Measurements from ENCODE around the gene ABHD11. TPM values are rescaled to one million over a fixed set of nuclear protein-coding genes. Genes with fewer than 3 reads are reported as not detected.

ABHD11 gene
- total and polyA plus RNA-seq, 9 of the 15 experiments (the other 6 are each of a cell fraction or from before 2014, with no cell fraction given): 7.7 to 44.2 (median 18.9) TPM

DNA sequence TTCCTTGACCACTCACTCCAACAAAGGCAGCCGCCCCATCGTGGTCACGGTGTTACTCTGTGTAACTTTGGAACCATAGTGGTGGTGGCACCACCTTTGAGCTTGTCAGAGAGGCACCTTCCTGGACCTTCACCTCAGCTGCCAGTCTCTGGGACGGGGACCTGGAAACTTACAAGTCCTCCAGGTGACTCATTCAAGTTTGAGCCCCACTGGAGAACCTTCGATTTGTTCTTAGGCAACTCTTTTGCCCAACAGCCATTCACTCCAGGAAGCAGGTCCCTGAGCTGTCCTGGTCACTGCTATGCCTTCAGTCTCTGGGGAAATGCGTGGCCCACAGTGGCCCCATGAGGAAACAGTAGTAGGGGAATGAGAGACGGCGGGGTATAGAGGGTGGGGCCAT is 36.4 kb downstream of the ABHD11 start:
- H3K27me3 ChIP-seq (ENCODE audit: control insufficient read depth in 2 of 2, insufficient read depth in 2 of 2, low read length in 2 of 2): no peaks in the 10 kb centered on the region; a peak in 1 of 5 replicates
- BruUV-seq (replicated peaks): no TSS peak
- in situ Hi-C loops (cut with MboI): no loop called here
- H2AFZ ChIP-seq (ENCODE audit: low read depth, low read length): no peak overlapping the region
- FAIRE-seq (no peak), DNase-seq (ENCODE audit: extremely low read depth in 1 of 4, low spot score in 3 of 4) (no peak), ATAC-seq (no peak)
- POLR2A ChIA-PET: interaction anchor here (0.5 to 2.1 kb wide), 9 partner anchors 9 to 91 kb away, joined by 3 to 7 read pairs (median 4); partner anchors contain the start of gene STX1A
- H3K9ac ChIP-seq (ENCODE audit: insufficient read depth in 1 of 2, low read depth in 2 of 2, low read length in 2 of 2): no peak overlapping the region
- CTCF ChIA-PET (ENCODE audit: low intra/inter-chr PET ratio): interaction anchor here (0.6 to 0.8 kb wide), 2 partner anchors 16 to 35 kb away, joined by 3 to 4 read pairs; partner anchors contain the start of gene VPS37D
- peaks cover 30% of the 10 kb centered on the region for H4K20me1 ChIP-seq (replicated peaks; ENCODE audit: control insufficient read depth, insufficient read depth, low read length)
- H3K9me1 ChIP-seq (ENCODE audit: control insufficient read depth, insufficient read depth, low read length): no peaks in the 10 kb centered on the region
- H3K4me1 ChIP-seq (replicated peaks in 1 of 2; ENCODE audit: control insufficient read depth in 2 of 2, insufficient read depth in 2 of 2, low read length in 2 of 2): peaks cover 20 to 67% of the 10 kb centered on the region in 2 experiments; a peak in 4 of 5 replicates
- H3K4me2 ChIP-seq (ENCODE audit: insufficient read depth, low read length): no peak overlapping the region
- H3K4me3 ChIP-seq: no peak overlapping the region
- intact Hi-C loops (cut with micrococcal nuclease): no loop called here
- peaks cover 48% of the 10 kb centered on the region; the same call in 2 of the 3 replicates for H3K36me3 ChIP-seq (ENCODE audit: control insufficient read depth, insufficient read depth, low read length)
- no peaks in the 10 kb centered on the region for H3K9me3 ChIP-seq (replicated peaks; ENCODE audit: control insufficient read depth, insufficient read depth, low read depth, low read length)
- WGBS (ENCODE audit: insufficient coverage, low coverage, missing lambda C conversion rate): 85% methylated on average over 8 of the region's 8 CpGs
- no peak overlapping the region for H3K27ac ChIP-seq (ENCODE audit: extremely low read depth, low read depth, low read length)
- H3K79me2 ChIP-seq (ENCODE audit: control insufficient read depth, insufficient read depth, low read length): no peaks in the 10 kb centered on the region
- TF ChIP-seq, protein P1, sequence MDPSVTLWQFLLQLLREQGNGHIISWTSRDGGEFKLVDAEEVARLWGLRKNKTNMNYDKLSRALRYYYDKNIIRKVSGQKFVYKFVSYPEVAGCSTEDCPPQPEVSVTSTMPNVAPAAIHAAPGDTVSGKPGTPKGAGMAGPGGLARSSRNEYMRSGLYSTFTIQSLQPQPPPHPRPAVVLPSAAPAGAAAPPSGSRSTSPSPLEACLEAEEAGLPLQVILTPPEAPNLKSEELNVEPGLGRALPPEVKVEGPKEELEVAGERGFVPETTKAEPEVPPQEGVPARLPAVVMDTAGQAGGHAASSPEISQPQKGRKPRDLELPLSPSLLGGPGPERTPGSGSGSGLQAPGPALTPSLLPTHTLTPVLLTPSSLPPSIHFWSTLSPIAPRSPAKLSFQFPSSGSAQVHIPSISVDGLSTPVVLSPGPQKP (CRISPR knock-in tag; IDR thresholded peaks at IDR 0.05): no peak
- TF ChIP-seq PPARD (CRISPR knock-in tag; IDR thresholded peaks at IDR 0.05): no peak
- TF ChIP-seq, protein P2, sequence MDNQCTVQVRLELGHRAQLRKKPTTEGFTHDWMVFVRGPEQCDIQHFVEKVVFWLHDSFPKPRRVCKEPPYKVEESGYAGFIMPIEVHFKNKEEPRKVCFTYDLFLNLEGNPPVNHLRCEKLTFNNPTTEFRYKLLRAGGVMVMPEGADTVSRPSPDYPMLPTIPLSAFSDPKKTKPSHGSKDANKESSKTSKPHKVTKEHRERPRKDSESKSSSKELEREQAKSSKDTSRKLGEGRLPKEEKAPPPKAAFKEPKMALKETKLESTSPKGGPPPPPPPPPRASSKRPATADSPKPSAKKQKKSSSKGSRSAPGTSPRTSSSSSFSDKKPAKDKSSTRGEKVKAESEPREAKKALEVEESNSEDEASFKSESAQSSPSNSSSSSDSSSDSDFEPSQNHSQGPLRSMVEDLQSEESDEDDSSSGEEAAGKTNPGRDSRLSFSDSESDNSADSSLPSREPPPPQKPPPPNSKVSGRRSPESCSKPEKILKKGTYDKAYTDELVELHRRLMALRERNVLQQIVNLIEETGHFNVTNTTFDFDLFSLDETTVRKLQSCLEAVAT (IDR thresholded peaks at IDR 0.05): no peak
- TF ChIP-seq, protein P3, sequence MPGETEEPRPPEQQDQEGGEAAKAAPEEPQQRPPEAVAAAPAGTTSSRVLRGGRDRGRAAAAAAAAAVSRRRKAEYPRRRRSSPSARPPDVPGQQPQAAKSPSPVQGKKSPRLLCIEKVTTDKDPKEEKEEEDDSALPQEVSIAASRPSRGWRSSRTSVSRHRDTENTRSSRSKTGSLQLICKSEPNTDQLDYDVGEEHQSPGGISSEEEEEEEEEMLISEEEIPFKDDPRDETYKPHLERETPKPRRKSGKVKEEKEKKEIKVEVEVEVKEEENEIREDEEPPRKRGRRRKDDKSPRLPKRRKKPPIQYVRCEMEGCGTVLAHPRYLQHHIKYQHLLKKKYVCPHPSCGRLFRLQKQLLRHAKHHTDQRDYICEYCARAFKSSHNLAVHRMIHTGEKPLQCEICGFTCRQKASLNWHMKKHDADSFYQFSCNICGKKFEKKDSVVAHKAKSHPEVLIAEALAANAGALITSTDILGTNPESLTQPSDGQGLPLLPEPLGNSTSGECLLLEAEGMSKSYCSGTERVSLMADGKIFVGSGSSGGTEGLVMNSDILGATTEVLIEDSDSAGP (CRISPR knock-in tag; IDR thresholded peaks at IDR 0.05): no peak
- TF ChIP-seq, protein P4, sequence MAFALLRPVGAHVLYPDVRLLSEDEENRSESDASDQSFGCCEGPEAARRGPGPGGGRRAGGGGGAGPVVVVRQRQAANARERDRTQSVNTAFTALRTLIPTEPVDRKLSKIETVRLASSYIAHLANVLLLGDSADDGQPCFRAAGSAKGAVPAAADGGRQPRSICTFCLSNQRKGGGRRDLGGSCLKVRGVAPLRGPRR (CRISPR knock-in tag; IDR thresholded peaks at IDR 0.05): no peak
- no peak for TF ChIP-seq RBM25 (IDR thresholded peaks at IDR 0.05; ENCODE audit: low read depth, low read length, severe bottlenecking)
- no peak for TF ChIP-seq RBFOX2 (IDR thresholded peaks at IDR 0.05; ENCODE audit: low read depth, low read length)
- no peak for TF ChIP-seq ZNF644 (tag; IDR thresholded peaks at IDR 0.05; ENCODE audit: low read depth)
- TF ChIP-seq PCBP2 (IDR thresholded peaks at IDR 0.05; ENCODE audit: low read depth, low read length, poor library complexity, severe bottlenecking): no peak
- no peak for TF ChIP-seq ZNF75A (CRISPR knock-in tag; IDR thresholded peaks at IDR 0.05)
- no peak for TF ChIP-seq PHTF2 (CRISPR knock-in tag; IDR thresholded peaks at IDR 0.05)
- no peak for TF ChIP-seq ZNF551 (CRISPR knock-in tag; IDR thresholded peaks at IDR 0.05)
- TF ChIP-seq, protein P5, sequence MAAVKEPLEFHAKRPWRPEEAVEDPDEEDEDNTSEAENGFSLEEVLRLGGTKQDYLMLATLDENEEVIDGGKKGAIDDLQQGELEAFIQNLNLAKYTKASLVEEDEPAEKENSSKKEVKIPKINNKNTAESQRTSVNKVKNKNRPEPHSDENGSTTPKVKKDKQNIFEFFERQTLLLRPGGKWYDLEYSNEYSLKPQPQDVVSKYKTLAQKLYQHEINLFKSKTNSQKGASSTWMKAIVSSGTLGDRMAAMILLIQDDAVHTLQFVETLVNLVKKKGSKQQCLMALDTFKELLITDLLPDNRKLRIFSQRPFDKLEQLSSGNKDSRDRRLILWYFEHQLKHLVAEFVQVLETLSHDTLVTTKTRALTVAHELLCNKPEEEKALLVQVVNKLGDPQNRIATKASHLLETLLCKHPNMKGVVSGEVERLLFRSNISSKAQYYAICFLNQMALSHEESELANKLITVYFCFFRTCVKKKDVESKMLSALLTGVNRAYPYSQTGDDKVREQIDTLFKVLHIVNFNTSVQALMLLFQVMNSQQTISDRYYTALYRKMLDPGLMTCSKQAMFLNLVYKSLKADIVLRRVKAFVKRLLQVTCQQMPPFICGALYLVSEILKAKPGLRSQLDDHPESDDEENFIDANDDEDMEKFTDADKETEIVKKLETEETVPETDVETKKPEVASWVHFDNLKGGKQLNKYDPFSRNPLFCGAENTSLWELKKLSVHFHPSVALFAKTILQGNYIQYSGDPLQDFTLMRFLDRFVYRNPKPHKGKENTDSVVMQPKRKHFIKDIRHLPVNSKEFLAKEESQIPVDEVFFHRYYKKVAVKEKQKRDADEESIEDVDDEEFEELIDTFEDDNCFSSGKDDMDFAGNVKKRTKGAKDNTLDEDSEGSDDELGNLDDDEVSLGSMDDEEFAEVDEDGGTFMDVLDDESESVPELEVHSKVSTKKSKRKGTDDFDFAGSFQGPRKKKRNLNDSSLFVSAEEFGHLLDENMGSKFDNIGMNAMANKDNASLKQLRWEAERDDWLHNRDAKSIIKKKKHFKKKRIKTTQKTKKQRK (IDR thresholded peaks at IDR 0.05; ENCODE audit: borderline replicate concordance, low read depth, low read length): no peak
- no peak for TF ChIP-seq NRF1 (conservative IDR thresholded peaks at IDR 0.05 in 1 of 2, IDR thresholded peaks at IDR 0.05 in 1 of 2)

All from K562 (cell line).